Glomerular endothelial cell (primary cell): ENCODE measurements around the gene CHRND. TPM values are rescaled to one million over a fixed set of nuclear protein-coding genes. Genes with fewer than 3 reads are reported as not detected.

Source experiments
- DNase-seq: peaks from one replicate; pipeline ENCODE4 v3.0.0-alpha.2; 2011; ENCODE audit warnings: low read depth, low spot score; ENCODE audit errors: extremely low read depth
- total RNA-seq: library from RNA; depleted of rRNA; stranded (reverse); fragments of >200 nt; gene quantifications from 2 replicates; pipeline ENCODE4 v1.2.3, GENCODE V29; 2015

CHRND gene
- total RNA-seq, 1 donor from 2014 or later = not detected

- no peak for DNase-seq
Observed at GRCh38 chr2:232487385-232488096, 38.4 kb upstream of the CHRND start, which contains the start of gene ECEL1. Gene ECEL1, minus strand, starts transcription at chr2:232487834. Its CDS starts 1,181 bp downstream, at chr2:232486653.

GRCh38 chr2:232488097-232488711, 37.8 kb upstream of the CHRND start:
- no peak for DNase-seq

- no peak for DNase-seq
Observed at GRCh38 chr2:232488721-232489300, 37.1 kb upstream of the CHRND start.

- no peak for DNase-seq
Observed at GRCh38 chr2:232489516-232490220, 36.3 kb upstream of the CHRND start.

- no peak for DNase-seq
Observed at GRCh38 chr2:232490221-232491138, 35.5 kb upstream of the CHRND start.

- no peak for DNase-seq
Observed at GRCh38 chr2:232491139-232491780, 34.7 kb upstream of the CHRND start.

- DNase-seq = no peak
Observed at GRCh38 chr2:232492236-232492848, 33.6 kb upstream of the CHRND start.

- DNase-seq = no peak
Observed at GRCh38 chr2:232492963-232493700, 32.8 kb upstream of the CHRND start.

GRCh38 chr2:232493701-232494474, 32.1 kb upstream of the CHRND start:
- no peak for DNase-seq

- no peak for DNase-seq
Observed at GRCh38 chr2:232494542-232494941, 31.4 kb upstream of the CHRND start.

GRCh38 chr2:232495292-232495691, 30.7 kb upstream of the CHRND start:
- DNase-seq = no peak

- DNase-seq = no peak
Observed at GRCh38 chr2:232496501-232497270, 29.3 kb upstream of the CHRND start.

- DNase-seq = no peak
Observed at GRCh38 chr2:232497348-232497747, 28.6 kb upstream of the CHRND start.

- DNase-seq = no peak
Observed at GRCh38 chr2:232498452-232498851, 27.5 kb upstream of the CHRND start.

- DNase-seq = no peak
Observed at GRCh38 chr2:232501331-232501771, 24.6 kb upstream of the CHRND start.

- DNase-seq = no peak
Observed at GRCh38 chr2:232501794-232502390, 24.1 kb upstream of the CHRND start.

GRCh38 chr2:232502511-232502910, 23.4 kb upstream of the CHRND start:
- DNase-seq = no peak
